Measurements from ENCODE around the gene HERC3. TPM values are rescaled to one million over a fixed set of nuclear protein-coding genes. Genes with fewer than 3 reads are reported as not detected.

The HERC3 gene
- total RNA-seq, 4 donors from 2014 or later, result 29.8 to 48.9 (median 42.4) TPM

GRCh38 chr4:88597970-88598660 lies 5.8 kb downstream of the HERC3 start:
- no peak for TF ChIP-seq CTCF (IDR thresholded peaks at IDR 0.05; ENCODE audit: low read depth)

- no peak for TF ChIP-seq CTCF (IDR thresholded peaks at IDR 0.05; ENCODE audit: low read depth)
These were observed 7.0 kb downstream of the HERC3 start for GRCh38 chr4:88599298-88599697.

GRCh38 chr4:88599714-88600113 lies 7.4 kb downstream of the HERC3 start:
- no peak for TF ChIP-seq CTCF (IDR thresholded peaks at IDR 0.05; ENCODE audit: low read depth)

GRCh38 chr4:88600176-88600838 lies 8.0 kb downstream of the HERC3 start:
- no peak for TF ChIP-seq CTCF (IDR thresholded peaks at IDR 0.05; ENCODE audit: low read depth)

- no peak for TF ChIP-seq CTCF (IDR thresholded peaks at IDR 0.05; ENCODE audit: low read depth)
These were observed 12.8 kb downstream of the HERC3 start for GRCh38 chr4:88604978-88605678.

GRCh38 chr4:88605736-88606135 lies 13.5 kb downstream of the HERC3 start:
- no peak for TF ChIP-seq CTCF (IDR thresholded peaks at IDR 0.05; ENCODE audit: low read depth)

GRCh38 chr4:88606832-88607231 lies 14.6 kb downstream of the HERC3 start:
- no peak for TF ChIP-seq CTCF (IDR thresholded peaks at IDR 0.05; ENCODE audit: low read depth)

Measured in subcutaneous adipose tissue (tissue), 4 donors.